Naive thymus-derived CD4-positive, alpha-beta T cell (primary cell): Measurements from ENCODE around the gene PDE8B. TPM values are rescaled to one million over a fixed set of nuclear protein-coding genes. Genes with fewer than 3 reads are reported as not detected.

Experiments
- ATAC-seq: fragments of 150-1000 bp; cut with Tn5 transposase; 2 replicates; pipeline ENCODE4 v1.10.0; 2021; ENCODE audit warnings: mild to moderate bottlenecking, moderate library complexity
- CTCF ChIA-PET: fragments of 350-600 bp; sonication (Branson Sonifier 250); formaldehyde crosslinking; loops from one replicate; lab custom pipeline; 2021; ENCODE audit warnings: antibody characterized with exemption; lab: Charles Lee
- POLR2A ChIA-PET: fragments of 350-600 bp; sonication (Branson Sonifier 250); formaldehyde crosslinking; loops from one replicate; lab custom pipeline; 2021; ENCODE audit warnings: antibody characterized with exemption, inconsistent platforms; lab: Charles Lee
- DNase-seq, 9 donors: peaks; one replicate each; pipeline versions ENCODE4 v3.0.0 to v3.0.0-alpha.2; 2020 to 2022; ENCODE audit warnings: mixed read lengths in 1 of 9
- H3K27ac ChIP-seq: one replicate; pipeline ENCODE4 v1.7.0; 2013; ENCODE audit warnings: mild to moderate bottlenecking, low read depth, low read length, moderate library complexity
- H3K27me3 ChIP-seq, 2 donors: one replicate each; pipeline ENCODE4 v1.7.0; 2013; ENCODE audit warnings: low read length in 2 of 2, mild to moderate bottlenecking in 2 of 2, moderate library complexity in 2 of 2; ENCODE audit not compliant: control insufficient read depth in 2 of 2, insufficient read depth in 2 of 2
- H3K36me3 ChIP-seq, 3 experiments: 1 replicate in 2 of 3; 2 replicates in 1 of 3; pipeline ENCODE4 v1.7.0; 2013; ENCODE audit warnings: low read length in 3 of 3, mild to moderate bottlenecking in 3 of 3, moderate library complexity in 1 of 3; ENCODE audit not compliant: insufficient read depth in 3 of 3, control insufficient read depth in 2 of 3
- H3K4me1 ChIP-seq, 2 donors: one replicate each; pipeline ENCODE4 v1.7.0; 2013; ENCODE audit warnings: low read length in 2 of 2, mild to moderate bottlenecking in 2 of 2, moderate library complexity in 1 of 2; ENCODE audit not compliant: control insufficient read depth in 2 of 2, insufficient read depth in 2 of 2
- H3K4me3 ChIP-seq: 2 replicates; pipeline ENCODE4 v1.7.0; 2013; ENCODE audit warnings: mild to moderate bottlenecking, low read length
- H3K9me3 ChIP-seq, 3 experiments: 1 replicate in 2 of 3; 2 replicates in 1 of 3; pipeline ENCODE4 v1.7.0; 2013; ENCODE audit warnings: low read length in 3 of 3; ENCODE audit not compliant: control insufficient read depth in 2 of 3
- H3K27ac Mint-ChIP-seq, 9 donors: one replicate each; pipeline ENCODE4 v1.8.0; 2020 to 2022; ENCODE audit warnings: mixed read lengths in 9 of 9, mild to moderate bottlenecking in 8 of 9, moderate library complexity in 5 of 9, inconsistent platforms in 2 of 9
- H3K27me3 Mint-ChIP-seq, 5 donors: one replicate each; pipeline ENCODE4 v1.8.0; 2021 to 2022; ENCODE audit warnings: mixed read lengths in 5 of 5, mild to moderate bottlenecking in 1 of 5
- H3K36me3 Mint-ChIP-seq, 5 donors: one replicate each; pipeline ENCODE4 v1.8.0; 2020 to 2022; ENCODE audit warnings: mixed read lengths in 5 of 5, mild to moderate bottlenecking in 3 of 5, inconsistent platforms in 1 of 5
- H3K4me1 Mint-ChIP-seq, 7 donors: one replicate each; pipeline ENCODE4 v1.8.0; 2020 to 2022; ENCODE audit warnings: mixed read lengths in 7 of 7, mild to moderate bottlenecking in 3 of 7, inconsistent platforms in 1 of 7
- H3K4me3 Mint-ChIP-seq, 10 donors: one replicate each; pipeline ENCODE4 v1.8.0; 2020 to 2022; ENCODE audit warnings: mild to moderate bottlenecking in 10 of 10, mixed read lengths in 10 of 10, moderate library complexity in 6 of 10, inconsistent platforms in 2 of 10
- H3K9me3 Mint-ChIP-seq, 11 donors: one replicate each; pipeline ENCODE4 v1.8.0; 2020 to 2022; ENCODE audit warnings: mixed read lengths in 11 of 11, mild to moderate bottlenecking in 4 of 11, inconsistent platforms in 1 of 11, moderate library complexity in 1 of 11
- intact Hi-C, 2 donors: fragments of 100-400 bp; cut with micrococcal nuclease; formaldehyde crosslinking; loops; one replicate each; pipeline ENCODE4 v1.15.1; 2023
- polyA plus RNA-seq, 2 donors: library from polyadenylated mRNA; unstranded; fragments of 300-500 nt; fragmentation: Illumina TruSeq; gene quantifications; one replicate each; pipeline ENCODE4 v1.2.3, GENCODE V29; 2021
- total RNA-seq, 6 experiments: library from RNA in 5 of 6; stranded (reverse) in 5 of 6; gene quantifications; 1 replicate in 5 of 6; 2 replicates in 1 of 6; pipeline ENCODE4 v1.2.3 and lab custom pipeline; 2021 to 2026

PDE8B gene
- total and polyA plus RNA-seq, 7 experiments from 2014 or later, result 0.02 to 1.2 TPM; not detected in 5

- CTCF ChIA-PET, result no interaction called here
Measured at GRCh38 chr5:77444356-77444755, 233.9 kb downstream of the PDE8B start.

GRCh38 chr5:77448831-77449230 is 238.4 kb downstream of the PDE8B start:
- intact Hi-C loops, result no loop called here
- Histone ChIP-seq H3K4me1 (no peaks in the 10 kb centered on the region), H3K27ac (no peak overlapping the region), H3K27me3 (no peaks in the 10 kb centered on the region), H3K36me3 (peaks cover 0 to 20% (median 2%) of the 10 kb centered on the region in 3 experiments), H3K4me3 (no peak overlapping the region), H3K9me3 (no peaks in the 10 kb centered on the region)
- ATAC-seq (no peak), DNase-seq (no peak)
- H3K27ac Mint-ChIP-seq, result no peak overlapping the region
- no peak overlapping the region for H3K4me3 Mint-ChIP-seq
- ChIA-PET CTCF (no interaction called here), POLR2A (no interaction called here)
- peaks cover 7 to 78% (median 47%) of the 10 kb centered on the region in 5 donors for H3K36me3 Mint-ChIP-seq
- no peaks in the 10 kb centered on the region for H3K4me1 Mint-ChIP-seq
- peaks cover 0 to 5% (median 0%) of the 10 kb centered on the region in 11 donors for H3K9me3 Mint-ChIP-seq
- no peaks in the 10 kb centered on the region for H3K27me3 Mint-ChIP-seq

More at GRCh38 chr5:77444356-77444755, 233.9 kb downstream of the PDE8B start:
- no peak for ATAC-seq
- no peak overlapping the region for H3K4me3 Mint-ChIP-seq
- H3K27me3 ChIP-seq, result no peaks in the 10 kb centered on the region
- POLR2A ChIA-PET, result no interaction called here
- DNase-seq, result no peak
- H3K4me1 Mint-ChIP-seq, result no peaks in the 10 kb centered on the region
- peaks cover 0 to 21% (median 2%) of the 10 kb centered on the region in 3 experiments for H3K36me3 ChIP-seq
- no peaks in the 10 kb centered on the region for H3K27me3 Mint-ChIP-seq
- intact Hi-C loops, result no loop called here
- H3K36me3 Mint-ChIP-seq, result peaks cover 4 to 73% (median 52%) of the 10 kb centered on the region in 5 donors
- no peak overlapping the region for H3K27ac ChIP-seq
- H3K9me3 Mint-ChIP-seq, result peaks cover 0 to 5% (median 0%) of the 10 kb centered on the region in 11 donors
- H3K4me3 ChIP-seq, result no peak overlapping the region
- H3K9me3 ChIP-seq, result no peaks in the 10 kb centered on the region
- H3K27ac Mint-ChIP-seq, result no peak overlapping the region
- no peaks in the 10 kb centered on the region for H3K4me1 ChIP-seq

DNA sequence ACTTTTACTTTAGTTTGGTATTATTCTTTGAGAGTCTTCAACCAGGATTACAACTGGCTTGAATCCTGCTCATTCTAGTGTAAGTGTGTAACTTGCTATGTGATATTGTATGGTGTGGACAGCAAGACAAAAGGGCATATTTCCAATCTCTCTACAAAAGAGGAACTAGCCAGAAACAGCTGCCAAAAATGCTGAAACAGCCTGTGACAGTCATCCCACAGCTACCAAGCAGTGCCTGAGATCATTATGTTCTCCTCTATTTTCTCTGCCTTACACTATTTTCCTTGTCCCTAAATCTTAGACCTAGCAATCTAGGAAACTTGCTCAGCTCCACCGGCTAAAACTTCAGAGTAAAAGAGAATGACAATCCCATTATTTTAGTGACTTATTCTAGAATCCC is 238.8 kb downstream of the PDE8B start:
- Mint-ChIP-seq H3K4me1 (no peaks in the 10 kb centered on the region), H3K4me3 (no peak overlapping the region), H3K36me3 (peaks cover 7 to 79% (median 47%) of the 10 kb centered on the region in 5 donors)

DNA sequence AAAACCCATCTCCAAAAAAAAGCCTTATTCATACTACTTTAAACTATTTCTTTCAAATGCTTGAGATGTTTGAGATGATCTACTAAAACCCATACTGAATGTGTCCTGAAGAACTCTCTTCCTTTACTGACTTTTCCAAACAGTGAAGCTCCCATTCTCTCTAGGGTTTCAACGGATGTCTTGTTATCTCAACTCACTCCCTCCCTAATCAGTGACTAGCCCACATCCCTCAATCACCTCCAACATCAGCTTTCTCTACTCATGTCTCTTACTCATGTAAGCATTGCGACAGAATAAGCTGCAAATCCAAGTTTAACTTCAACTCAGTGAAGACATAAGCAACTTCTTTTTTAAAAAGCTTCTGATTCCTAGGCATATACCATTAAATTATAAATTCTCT is 239.5 kb downstream of the PDE8B start:
- ATAC-seq (no peak), DNase-seq (no peak)
- Mint-ChIP-seq H3K9me3 (peaks cover 0 to 5% (median 0%) of the 10 kb centered on the region in 11 donors), H3K4me1 (no peaks in the 10 kb centered on the region), H3K36me3 (peaks cover 7 to 74% (median 47%) of the 10 kb centered on the region in 5 donors), H3K27me3 (no peaks in the 10 kb centered on the region), H3K27ac (no peak overlapping the region), H3K4me3 (no peak overlapping the region)
- no peaks in the 10 kb centered on the region for H3K4me1 ChIP-seq
- no peaks in the 10 kb centered on the region for H3K9me3 ChIP-seq
- H3K27ac ChIP-seq, result no peak overlapping the region
- H3K27me3 ChIP-seq, result no peaks in the 10 kb centered on the region
- H3K36me3 ChIP-seq, result peaks cover 0 to 20% (median 0%) of the 10 kb centered on the region in 3 experiments
- intact Hi-C loops, result no loop called here
- ChIA-PET POLR2A (no interaction called here), CTCF (no interaction called here)
- H3K4me3 ChIP-seq, result no peak overlapping the region

More for the DNA sequence above, 238.8 kb downstream of the PDE8B start:
- POLR2A ChIA-PET, result no interaction called here
- Histone ChIP-seq H3K36me3 (peaks cover 0 to 20% (median 2%) of the 10 kb centered on the region in 3 experiments), H3K27ac (no peak overlapping the region), H3K4me3 (no peak overlapping the region), H3K27me3 (no peaks in the 10 kb centered on the region), H3K9me3 (no peaks in the 10 kb centered on the region), H3K4me1 (no peaks in the 10 kb centered on the region)
- intact Hi-C loops, result no loop called here
- Mint-ChIP-seq H3K27ac (no peak overlapping the region), H3K9me3 (peaks cover 0 to 5% (median 0%) of the 10 kb centered on the region in 11 donors), H3K27me3 (no peaks in the 10 kb centered on the region)
- DNase-seq (no peak), ATAC-seq (no peak)
- CTCF ChIA-PET, result no interaction called here

GRCh38 chr5:77452351-77452750 is 241.9 kb downstream of the PDE8B start:
- Histone ChIP-seq H3K4me1 (no peaks in the 10 kb centered on the region), H3K27me3 (no peaks in the 10 kb centered on the region), H3K9me3 (no peaks in the 10 kb centered on the region), H3K4me3 (no peak overlapping the region), H3K27ac (no peak overlapping the region), H3K36me3 (peaks cover 0 to 20% (median 0%) of the 10 kb centered on the region in 3 experiments)
- CTCF ChIA-PET, result no interaction called here
- Mint-ChIP-seq H3K4me3 (no peak overlapping the region), H3K36me3 (peaks cover 7 to 59% (median 31%) of the 10 kb centered on the region in 5 donors), H3K9me3 (peaks cover 0 to 3% (median 0%) of the 10 kb centered on the region in 11 donors), H3K27me3 (no peaks in the 10 kb centered on the region), H3K4me1 (no peaks in the 10 kb centered on the region), H3K27ac (no peak overlapping the region)
- no peak for DNase-seq
- intact Hi-C loops, result no loop called here
- ATAC-seq, result no peak
- POLR2A ChIA-PET, result no interaction called here

GRCh38 chr5:77454123-77454522 is 243.6 kb downstream of the PDE8B start:
- H3K4me3 ChIP-seq, result no peak overlapping the region
- no peaks in the 10 kb centered on the region for H3K9me3 ChIP-seq
- no peak for ATAC-seq
- Mint-ChIP-seq H3K9me3 (no peaks in the 10 kb centered on the region), H3K27me3 (no peaks in the 10 kb centered on the region), H3K4me1 (no peaks in the 10 kb centered on the region), H3K4me3 (no peak overlapping the region), H3K36me3 (peaks cover 3 to 53% (median 16%) of the 10 kb centered on the region in 5 donors), H3K27ac (no peak overlapping the region)
- intact Hi-C loops, result no loop called here
- peaks cover 0 to 6% (median 0%) of the 10 kb centered on the region in 3 experiments for H3K36me3 ChIP-seq
- no peaks in the 10 kb centered on the region for H3K4me1 ChIP-seq
- CTCF ChIA-PET, result no interaction called here
- POLR2A ChIA-PET, result no interaction called here
- H3K27me3 ChIP-seq, result no peaks in the 10 kb centered on the region
- no peak for DNase-seq
- no peak overlapping the region for H3K27ac ChIP-seq

DNA sequence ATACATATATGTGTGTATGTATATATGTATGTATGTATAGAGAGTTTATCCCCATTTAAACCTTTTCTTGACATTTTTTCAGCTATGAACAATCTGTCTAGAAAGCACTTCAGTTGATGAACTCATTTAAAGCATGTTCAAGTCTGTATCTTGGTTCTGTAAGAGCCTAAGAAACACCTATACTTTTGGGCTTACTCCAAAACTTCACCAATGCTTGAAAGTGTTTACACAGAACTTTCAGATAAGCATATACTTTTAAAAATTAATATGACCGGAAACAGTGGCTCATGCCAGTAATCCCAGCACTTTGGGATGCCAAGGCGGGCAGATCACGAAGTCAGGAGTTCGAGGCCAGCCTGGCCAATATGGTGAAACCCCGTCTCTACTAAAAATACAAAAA is 250.8 kb downstream of the PDE8B start:
- POLR2A ChIA-PET, result no interaction called here
- CTCF ChIA-PET, result no interaction called here
- Mint-ChIP-seq H3K4me3 (no peak overlapping the region), H3K36me3 (peaks cover 3 to 27% (median 5%) of the 10 kb centered on the region in 5 donors), H3K9me3 (no peaks in the 10 kb centered on the region), H3K27me3 (no peaks in the 10 kb centered on the region), H3K27ac (no peak overlapping the region), H3K4me1 (peaks cover 0 to 5% (median 0%) of the 10 kb centered on the region in 7 donors)
- Histone ChIP-seq H3K9me3 (no peaks in the 10 kb centered on the region), H3K4me1 (no peaks in the 10 kb centered on the region), H3K27ac (no peak overlapping the region), H3K27me3 (peaks cover 0 to 2% of the 10 kb centered on the region in 2 donors), H3K4me3 (no peak overlapping the region), H3K36me3 (no peaks in the 10 kb centered on the region)
- intact Hi-C loops, result no loop called here
- ATAC-seq (no peak), DNase-seq (no peak)
